B cell (primary cell): ENCODE data around the gene COG1.

Source experiments
- EZH2 ChIP-seq: IDR thresholded peaks from 2 replicates; pipeline ENCODE4 v1.6.1; 2012; ENCODE audit warnings: borderline replicate concordance, low read depth, mild to moderate bottlenecking, moderate library complexity, low read length; ENCODE audit not compliant: insufficient read depth, poor library complexity, severe bottlenecking
- TF ChIP-seq, protein P1 (sequence below): fragments of 200-600 bp; IDR thresholded peaks from one replicate; pipeline ENCODE4 v1.8.0; 2022; ENCODE audit warnings: antibody characterized with exemption, mild to moderate bottlenecking

DNA sequence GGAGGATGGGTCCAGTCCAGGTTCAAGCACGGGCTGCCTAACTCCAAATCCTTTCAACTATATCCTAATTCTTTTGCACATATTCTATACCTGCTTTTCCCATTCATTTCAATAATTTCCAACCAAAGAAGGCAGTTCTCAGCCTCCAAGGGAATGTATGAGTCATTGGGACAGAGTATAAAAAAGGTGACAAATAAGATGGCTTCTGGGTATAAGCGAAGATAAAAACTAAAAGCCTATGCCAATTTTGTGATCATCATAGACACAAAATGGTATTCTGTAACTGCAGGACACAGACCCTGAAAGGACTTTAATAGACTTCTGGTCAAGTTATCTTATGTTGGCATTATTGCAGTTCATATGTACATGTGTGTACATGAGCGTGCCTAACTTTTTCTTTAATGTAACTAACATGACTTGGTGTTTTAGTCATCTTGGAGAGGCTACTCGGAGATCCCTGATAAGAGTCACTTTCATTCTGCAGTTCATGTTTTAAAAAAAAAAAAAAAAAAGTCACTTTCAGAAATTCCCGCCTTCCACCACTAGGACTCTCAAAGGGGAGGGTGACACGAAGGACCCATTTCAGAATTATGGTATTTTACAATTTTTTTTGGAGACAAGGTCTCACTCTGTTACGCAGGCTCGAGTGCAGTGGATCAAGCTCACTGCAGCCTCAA is 17.3 kb downstream of the COG1 start:
- TF ChIP-seq, protein P1, sequence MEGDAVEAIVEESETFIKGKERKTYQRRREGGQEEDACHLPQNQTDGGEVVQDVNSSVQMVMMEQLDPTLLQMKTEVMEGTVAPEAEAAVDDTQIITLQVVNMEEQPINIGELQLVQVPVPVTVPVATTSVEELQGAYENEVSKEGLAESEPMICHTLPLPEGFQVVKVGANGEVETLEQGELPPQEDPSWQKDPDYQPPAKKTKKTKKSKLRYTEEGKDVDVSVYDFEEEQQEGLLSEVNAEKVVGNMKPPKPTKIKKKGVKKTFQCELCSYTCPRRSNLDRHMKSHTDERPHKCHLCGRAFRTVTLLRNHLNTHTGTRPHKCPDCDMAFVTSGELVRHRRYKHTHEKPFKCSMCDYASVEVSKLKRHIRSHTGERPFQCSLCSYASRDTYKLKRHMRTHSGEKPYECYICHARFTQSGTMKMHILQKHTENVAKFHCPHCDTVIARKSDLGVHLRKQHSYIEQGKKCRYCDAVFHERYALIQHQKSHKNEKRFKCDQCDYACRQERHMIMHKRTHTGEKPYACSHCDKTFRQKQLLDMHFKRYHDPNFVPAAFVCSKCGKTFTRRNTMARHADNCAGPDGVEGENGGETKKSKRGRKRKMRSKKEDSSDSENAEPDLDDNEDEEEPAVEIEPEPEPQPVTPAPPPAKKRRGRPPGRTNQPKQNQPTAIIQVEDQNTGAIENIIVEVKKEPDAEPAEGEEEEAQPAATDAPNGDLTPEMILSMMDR, result peak; percentile 33
- TF ChIP-seq EZH2, result no peak
